ENCODE measurements around the gene GRID2. TPM values are rescaled to one million over a fixed set of nuclear protein-coding genes. Genes with fewer than 3 reads are reported as not detected.
A peak's percentile ranks its signal among the peaks of the same experiment; 100 is the strongest.

Gene GRID2
- total RNA-seq, 1 donor from 2014 or later, result not detected

DNA sequence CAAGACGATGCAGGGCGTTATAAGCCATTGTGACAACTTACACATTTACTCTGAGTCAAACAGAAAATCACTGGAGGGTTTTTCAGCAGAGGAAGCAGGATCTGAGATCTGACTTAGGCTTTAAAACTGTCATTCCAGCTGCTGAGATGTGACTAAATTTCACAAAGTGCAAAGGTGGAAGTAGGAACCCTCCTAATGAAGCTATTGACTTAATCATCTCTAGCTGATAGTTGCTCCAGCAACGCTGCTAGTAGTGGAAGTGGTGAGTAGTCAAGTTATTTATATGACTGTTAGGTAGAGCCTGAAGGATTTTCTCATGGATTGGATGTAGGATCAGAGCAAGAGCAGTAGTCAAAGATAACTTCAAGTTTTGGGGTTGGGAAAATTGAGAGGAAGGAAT, 218.6 kb downstream of the GRID2 start:
- DNase-seq (ENCODE audit: low read depth), result no peak

- no peak for DNase-seq (ENCODE audit: low read depth)
Observed at GRCh38 chr4:92524131-92524530, 220.4 kb downstream of the GRID2 start.

DNA sequence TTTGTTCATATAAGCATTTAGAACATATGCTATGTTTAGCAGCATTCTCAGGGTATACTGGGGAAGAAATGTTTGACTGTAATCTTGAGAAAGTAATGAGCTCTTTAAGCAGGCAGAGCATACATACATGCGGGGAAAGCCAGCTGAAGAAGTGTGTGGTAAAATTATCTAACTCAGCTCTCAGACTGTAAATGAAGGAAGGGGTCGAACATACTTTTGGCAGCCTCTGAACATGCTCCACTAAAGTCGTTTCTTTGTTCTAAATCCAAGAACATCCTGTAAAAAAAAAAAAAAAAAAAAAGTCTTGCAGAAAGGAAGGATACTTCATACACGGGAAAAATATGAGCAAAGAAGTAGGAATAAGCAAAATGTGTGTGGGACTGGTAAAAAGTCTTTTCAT, 224.8 kb downstream of the GRID2 start:
- DNase-seq (ENCODE audit: low read depth), result no peak

- no peak for DNase-seq (ENCODE audit: low read depth)
Observed at GRCh38 chr4:92529510-92529909, 225.7 kb downstream of the GRID2 start.

GRCh38 chr4:92535599-92535998, 231.8 kb downstream of the GRID2 start:
- DNase-seq (ENCODE audit: low read depth), result no peak

DNA sequence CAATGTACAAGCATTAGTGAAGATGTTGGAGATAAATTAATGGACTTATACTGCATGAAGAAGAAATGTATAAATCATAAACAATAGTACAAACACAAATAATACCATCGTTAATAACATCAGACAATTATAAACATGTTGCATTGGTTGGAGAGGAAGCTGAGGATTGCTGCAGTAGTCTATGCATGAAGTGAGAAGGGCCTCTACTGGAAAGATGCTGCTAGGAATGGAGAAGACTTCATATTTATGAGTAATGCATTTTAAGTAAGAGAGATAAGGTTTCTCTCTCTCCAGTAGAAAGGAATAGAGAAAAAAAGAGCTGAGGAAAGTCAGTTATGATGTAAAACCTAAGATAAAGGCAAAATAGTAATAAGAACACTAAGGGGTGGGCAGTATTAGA, 247.8 kb downstream of the GRID2 start:
- DNase-seq (ENCODE audit: low read depth), result no peak

DNA sequence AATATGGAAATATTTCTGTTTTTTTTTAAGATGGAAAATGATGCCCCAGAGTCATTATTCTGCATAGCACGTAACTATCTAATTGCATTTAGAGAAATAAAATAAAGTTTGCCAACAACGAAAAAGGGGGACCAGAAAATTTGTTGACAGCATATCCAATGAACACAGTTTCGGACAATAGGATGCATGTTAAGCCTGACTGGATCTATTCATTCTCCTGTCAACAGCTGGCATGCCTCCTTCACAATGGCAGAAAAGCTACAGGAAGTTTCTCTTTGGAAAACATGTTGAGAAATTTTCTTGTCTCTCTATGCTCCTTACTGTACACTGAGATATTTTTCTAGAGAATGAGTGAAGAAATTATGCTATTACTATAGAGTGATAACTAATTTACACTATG, 262.5 kb downstream of the GRID2 start:
- DNase-seq (ENCODE audit: low read depth), result no peak

- no peak for DNase-seq (ENCODE audit: low read depth)
Observed at GRCh38 chr4:92580816-92581215, 277.1 kb downstream of the GRID2 start.

GRCh38 chr4:92599044-92599443, 295.3 kb downstream of the GRID2 start:
- peak; percentile 9 for DNase-seq (ENCODE audit: low read depth)

DNA sequence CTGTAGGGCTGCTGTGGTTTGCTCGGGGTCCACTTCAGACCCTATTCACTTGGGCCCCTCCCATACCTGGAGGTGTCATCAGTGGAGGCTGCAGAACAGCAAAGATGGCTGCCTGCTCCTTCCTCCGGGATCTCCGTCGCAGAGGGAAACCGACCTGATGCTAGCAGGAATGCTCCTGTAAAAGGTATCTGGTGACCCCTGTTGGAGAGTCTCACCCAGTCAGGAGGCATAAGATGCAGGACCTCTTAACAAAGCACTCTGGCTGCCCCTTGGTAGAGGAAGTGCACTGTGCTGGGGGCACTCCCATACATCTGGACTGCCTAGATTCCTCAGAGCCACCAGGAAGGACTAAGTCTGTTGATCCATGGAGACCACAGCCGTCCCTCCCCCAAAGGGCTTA, 296.9 kb downstream of the GRID2 start:
- no peak for DNase-seq (ENCODE audit: low read depth)

DNA sequence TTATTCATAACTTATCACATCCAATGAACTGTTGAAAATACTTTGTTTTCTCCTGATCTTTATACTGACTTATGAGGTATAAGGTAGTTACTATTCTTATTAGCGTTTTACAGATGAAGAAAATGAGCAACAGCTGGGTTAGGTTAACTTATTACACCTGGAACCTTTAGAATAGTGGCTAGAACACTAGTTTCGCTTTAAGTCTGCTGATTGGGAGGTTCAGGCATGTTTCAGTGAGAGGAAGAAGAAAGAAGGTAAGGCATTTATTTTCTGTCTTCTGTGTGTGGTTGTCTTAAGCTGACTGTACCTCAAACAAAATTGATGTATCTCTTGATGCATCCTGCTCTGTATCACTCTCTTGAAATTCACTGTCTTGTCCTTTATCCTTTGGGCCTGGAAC, 302.5 kb downstream of the GRID2 start:
- no peak for DNase-seq (ENCODE audit: low read depth)

DNA sequence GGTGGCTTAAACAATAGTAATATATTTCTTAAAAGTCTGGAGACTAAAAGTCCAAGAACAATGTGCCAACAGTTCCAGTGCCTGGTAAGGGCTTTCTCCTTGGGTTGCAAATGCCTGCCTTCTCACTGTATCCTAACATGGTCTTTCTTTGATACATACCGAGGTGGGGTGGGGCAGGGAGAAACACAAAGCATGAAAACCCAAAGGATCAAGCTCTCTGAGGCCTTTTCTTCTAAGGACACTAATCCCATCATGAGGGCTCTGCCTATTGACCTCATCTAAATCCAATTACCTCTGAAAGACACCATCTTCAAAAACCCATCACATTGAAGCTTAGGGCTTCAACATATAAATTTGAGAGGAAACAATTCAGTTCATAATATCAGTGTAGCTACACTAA, 311.3 kb downstream of the GRID2 start:
- DNase-seq (ENCODE audit: low read depth), result no peak

DNA sequence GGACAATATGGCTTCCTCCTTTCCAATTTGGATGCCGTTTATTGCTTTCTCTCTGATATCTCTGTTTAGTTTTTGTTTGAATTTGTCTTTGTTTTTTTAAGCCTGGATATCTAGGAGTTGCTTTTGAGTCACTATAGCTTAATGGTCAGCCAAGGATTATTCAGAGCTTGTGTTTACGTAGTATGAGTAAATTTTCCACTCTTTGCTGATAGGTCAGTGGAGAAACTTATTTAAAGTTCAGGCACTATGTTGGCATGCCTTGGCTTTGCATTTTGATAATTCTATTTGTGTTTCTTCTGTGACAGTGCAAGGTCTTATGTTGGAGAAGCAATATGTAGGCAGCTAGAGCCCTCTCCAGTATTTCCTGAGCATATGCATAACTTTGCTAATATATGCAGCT, 315.2 kb downstream of the GRID2 start:
- no peak for DNase-seq (ENCODE audit: low read depth)

DNA sequence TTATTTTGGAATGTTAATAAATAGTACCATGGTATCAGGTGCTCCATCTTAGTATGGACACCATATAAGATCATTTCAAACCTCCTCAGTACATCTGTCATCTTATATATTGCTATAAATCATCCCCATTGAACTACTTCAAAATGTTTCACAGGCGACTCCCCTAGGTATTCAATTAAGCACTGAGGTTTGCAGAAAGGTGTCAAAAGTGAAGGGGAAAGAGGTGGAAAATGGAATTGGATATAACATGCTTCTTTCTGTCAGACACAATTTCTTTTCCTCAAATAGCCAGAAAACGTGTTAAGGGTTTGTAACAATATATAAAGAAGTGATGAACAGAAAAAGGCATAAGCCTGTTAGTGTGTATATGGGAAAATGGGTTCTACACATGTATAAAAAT, 325.5 kb downstream of the GRID2 start:
- no peak for DNase-seq (ENCODE audit: low read depth)

DNA sequence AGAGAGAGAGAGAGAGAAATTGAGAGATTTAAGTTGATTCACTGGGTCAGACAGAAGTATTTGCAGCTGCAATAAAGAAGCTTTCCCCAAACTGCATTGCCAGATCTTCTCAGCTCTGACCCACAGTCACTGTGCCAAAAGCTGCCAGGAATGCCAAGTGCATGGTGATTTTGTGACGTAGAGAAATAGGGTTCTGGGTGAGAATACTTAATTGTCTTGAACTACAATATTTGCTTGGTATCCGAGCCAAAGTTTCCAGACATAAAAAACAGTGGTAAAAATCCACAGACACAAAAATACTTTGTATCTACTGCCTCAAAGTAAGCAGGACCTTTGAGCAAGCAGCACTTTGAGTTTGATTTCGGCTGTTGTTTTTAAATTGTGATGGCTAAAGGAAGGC, 331.1 kb downstream of the GRID2 start:
- DNase-seq (ENCODE audit: low read depth), result no peak

GRCh38 chr4:92636038-92636806, 332.5 kb downstream of the GRID2 start:
- no peak for DNase-seq (ENCODE audit: low read depth)

DNA sequence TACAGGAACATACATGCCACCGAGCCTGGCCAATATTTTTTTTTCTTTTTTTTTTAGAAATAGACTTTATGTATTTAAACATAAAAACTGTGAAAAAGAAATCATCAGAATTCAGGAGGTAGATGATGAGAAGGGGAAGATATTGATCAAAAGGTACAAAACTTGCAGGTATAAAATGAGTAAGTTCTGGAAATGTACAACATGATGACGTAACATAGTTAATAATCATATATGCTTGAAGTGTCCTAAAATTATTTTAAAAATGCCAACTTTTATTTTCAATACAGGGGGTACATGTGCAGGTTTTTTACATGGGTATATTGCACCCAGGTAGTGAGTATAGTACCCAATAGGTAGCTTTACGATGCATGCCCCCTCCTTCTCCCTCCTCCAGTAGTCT, 337.6 kb downstream of the GRID2 start:
- DNase-seq (ENCODE audit: low read depth), result no peak

DNA sequence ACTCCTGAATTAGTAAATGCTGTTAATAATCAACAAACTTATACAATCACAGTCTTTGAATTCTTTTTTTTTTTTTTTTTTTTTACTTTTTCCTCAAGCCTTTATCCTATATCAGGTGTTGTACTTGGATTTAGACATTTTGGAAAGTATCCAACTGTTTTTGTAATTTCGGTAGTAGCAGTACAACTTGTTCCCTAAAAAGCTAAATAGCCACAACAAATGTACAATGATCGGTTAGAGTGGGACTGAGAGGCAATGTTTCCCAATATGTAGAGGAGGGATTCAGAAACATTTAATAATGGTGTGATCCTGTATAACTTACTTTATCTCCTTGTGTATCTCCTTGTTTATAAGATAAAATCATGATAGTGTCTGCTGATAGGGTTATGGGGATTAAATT, 343.1 kb downstream of the GRID2 start:
- DNase-seq (ENCODE audit: low read depth), result peak; percentile 1

DNA sequence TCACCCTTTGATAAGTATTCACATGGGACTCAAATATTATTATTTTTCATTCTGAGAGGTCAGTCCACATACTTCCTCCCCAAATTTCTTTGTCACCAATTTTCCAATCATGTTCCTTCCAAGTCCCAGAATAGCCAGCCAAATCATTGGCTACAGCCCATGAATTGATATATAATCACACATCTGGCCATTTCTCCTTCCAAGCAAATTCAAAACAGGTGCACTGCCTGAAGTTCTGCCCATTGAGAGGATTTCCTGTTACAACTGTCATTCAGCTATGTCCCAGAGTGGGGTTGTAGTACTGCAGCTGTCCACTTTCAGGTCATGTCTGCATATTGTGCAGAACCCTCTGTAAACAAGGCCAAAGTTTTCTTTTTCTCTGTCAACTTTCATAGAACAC, 347.8 kb downstream of the GRID2 start:
- DNase-seq (ENCODE audit: low read depth), result no peak

DNA sequence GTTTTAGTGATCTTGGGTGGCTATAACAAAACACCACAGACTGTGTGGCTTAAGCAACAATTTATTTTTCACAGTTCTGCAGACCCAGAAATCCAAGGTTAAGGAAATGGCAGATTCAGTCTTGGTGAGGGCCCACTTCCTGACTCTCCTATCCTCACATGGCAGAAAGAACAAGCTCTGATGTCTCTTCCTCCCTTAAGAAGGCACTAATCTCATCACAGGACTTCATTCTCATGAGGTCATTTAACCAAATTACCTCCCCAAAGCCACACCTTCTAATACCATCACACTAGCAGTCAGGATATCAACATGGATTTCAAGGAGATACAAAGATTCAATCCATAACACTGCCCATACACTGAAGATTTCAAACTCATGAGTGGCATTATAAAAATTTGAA, 350.3 kb downstream of the GRID2 start:
- DNase-seq (ENCODE audit: low read depth), result no peak

DNA sequence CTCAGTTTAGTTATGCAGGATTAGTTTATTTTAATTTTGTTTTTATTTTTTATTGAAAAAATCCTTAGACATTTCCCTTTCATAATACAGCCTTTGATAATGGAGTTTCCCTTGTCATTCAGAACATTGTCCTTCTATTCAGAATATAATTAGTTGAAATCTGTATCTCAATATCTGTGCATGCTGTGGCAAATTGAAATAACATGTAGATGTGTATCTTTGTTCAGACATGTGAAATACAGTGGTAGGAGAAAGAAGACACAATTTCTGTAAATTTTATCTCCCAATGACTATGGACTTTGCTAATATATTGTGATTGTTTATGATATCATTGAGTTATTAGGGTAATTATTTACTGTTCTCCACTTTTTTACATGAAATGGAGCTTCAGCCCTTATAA, 353.9 kb downstream of the GRID2 start:
- no peak for DNase-seq (ENCODE audit: low read depth)

DNA sequence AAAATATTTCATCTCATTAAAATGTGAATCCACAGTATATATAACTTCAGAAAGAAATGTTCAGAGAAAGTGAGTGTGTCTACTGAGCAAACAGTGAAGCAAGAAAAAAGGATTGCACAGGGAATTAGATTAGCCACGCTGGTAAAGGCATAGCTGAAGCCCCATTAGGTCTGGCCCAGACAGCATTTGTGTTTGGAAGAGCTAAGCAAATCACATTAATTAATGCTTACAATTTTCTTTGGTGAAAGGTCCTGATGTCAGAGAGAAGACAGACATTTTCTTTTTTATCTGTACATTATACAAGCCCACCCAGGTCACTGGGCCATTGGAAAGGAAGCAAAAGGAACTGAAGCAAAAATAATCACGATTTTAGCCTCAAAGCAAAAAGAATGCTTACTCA, 354.6 kb downstream of the GRID2 start:
- DNase-seq (ENCODE audit: low read depth), result no peak

GRCh38 chr4:92677805-92678204, 374.0 kb downstream of the GRID2 start:
- DNase-seq (ENCODE audit: low read depth), result no peak

GRCh38 chr4:92678292-92678691, 374.5 kb downstream of the GRID2 start:
- no peak for DNase-seq (ENCODE audit: low read depth)
